ENCODE measurements around the gene CETP.
A peak's percentile ranks its signal among the peaks of the same experiment; 100 is the strongest.

CETP gene

GRCh38 chr16:56948234-56948633, 13.5 kb upstream of the CETP start:
- intact Hi-C loops (cut with DNase I), result no loop called here

GRCh38 chr16:56950051-56950450, 11.7 kb upstream of the CETP start:
- DNase-seq, result peak in 1 of 42 donors; percentile 10
- intact Hi-C loops (cut with DNase I), result no loop called here

More at GRCh38 chr16:56948234-56948633, 13.5 kb upstream of the CETP start:
- DNase-seq, result peak in 3 of 42 donors; percentile 3 to 13 (median 6)

GRCh38 chr16:56950455-56950854, 11.3 kb upstream of the CETP start:
- intact Hi-C loops (cut with DNase I), result no loop called here
- DNase-seq, result peak in 1 of 42 donors; percentile 11

GRCh38 chr16:56950881-56951771, 10.6 kb upstream of the CETP start:
- intact Hi-C loops (cut with DNase I), result no loop called here
- DNase-seq, result peak in 17 of 42 donors; percentile 20 to 61 (median 34)

- DNase-seq, result no peak
- intact Hi-C loops (cut with DNase I), result no loop called here
Measured at GRCh38 chr16:56953006-56953405, 8.7 kb upstream of the CETP start.

GRCh38 chr16:56956076-56956475, 5.7 kb upstream of the CETP start:
- no peak for DNase-seq
- intact Hi-C loops (cut with DNase I), result no loop called here

GRCh38 chr16:56956756-56957155, 5.0 kb upstream of the CETP start:
- no peak for DNase-seq
- intact Hi-C loops (cut with DNase I), result no loop called here

GRCh38 chr16:56960681-56961281, 969 bp upstream of the CETP start:
- intact Hi-C loops (cut with DNase I), result no loop called here
- no peak for DNase-seq

GRCh38 chr16:56961386-56961785, 364 bp upstream of the CETP start:
- intact Hi-C loops (cut with DNase I), result no loop called here
- DNase-seq, result no peak

GRCh38 chr16:56964243-56965148, 2.7 kb downstream of the CETP start:
- intact Hi-C loops (cut with DNase I), result no loop called here

GRCh38 chr16:56965149-56966092, 3.7 kb downstream of the CETP start:
- peak in 21 of 42 donors; percentile 16 to 58 (median 40) for DNase-seq
- intact Hi-C loops (cut with DNase I), result no loop called here

More at GRCh38 chr16:56964243-56965148, 2.7 kb downstream of the CETP start:
- peak; percentile 55 to 91 (median 80) for DNase-seq

GRCh38 chr16:56966093-56966475, 4.3 kb downstream of the CETP start:
- intact Hi-C loops (cut with DNase I), result no loop called here
- no peak for DNase-seq

GRCh38 chr16:56967733-56968132, 6.0 kb downstream of the CETP start:
- intact Hi-C loops (cut with DNase I), result no loop called here

GRCh38 chr16:56969769-56970168, 8.0 kb downstream of the CETP start:
- no peak for DNase-seq
- intact Hi-C loops (cut with DNase I), result no loop called here

More at GRCh38 chr16:56967733-56968132, 6.0 kb downstream of the CETP start:
- no peak for DNase-seq

- intact Hi-C loops (cut with DNase I), result no loop called here
- DNase-seq, result no peak
Measured at GRCh38 chr16:56970934-56971767, 9.4 kb downstream of the CETP start.

GRCh38 chr16:56971768-56972043, 10.0 kb downstream of the CETP start:
- intact Hi-C loops (cut with DNase I), result no loop called here
- DNase-seq, result no peak

GRCh38 chr16:56972403-56973293, 10.9 kb downstream of the CETP start:
- intact Hi-C loops (cut with DNase I), result no loop called here
- DNase-seq, result no peak

All from head of caudate nucleus (tissue), 42 donors.